ENCODE results near the gene CLN5. TPM values are rescaled to one million over a fixed set of nuclear protein-coding genes. Genes with fewer than 3 reads are reported as not detected.

Gene CLN5
- total and polyA plus RNA-seq, 10 of the 15 experiments (the other 5 are each of a cell fraction or from before 2014, with no cell fraction given), result 11.2 to 22.2 (median 13.1) TPM

GRCh38 chr13:76976490-76976889 lies 15.4 kb upstream of the CLN5 start (continued):
- TF ChIP-seq REST (IDR thresholded peaks at IDR 0.05; ENCODE audit: low read depth, low read length), result no peak
- no peak for TF ChIP-seq PKNOX1 (IDR thresholded peaks at IDR 0.05)

GRCh38 chr13:76976929-76977328 lies 15.0 kb upstream of the CLN5 start:
- no peaks in the 10 kb centered on the region for H4K20me1 ChIP-seq (ENCODE audit: control insufficient read depth, insufficient read depth)
- ATAC-seq, result no peak
- POLR2A ChIA-PET, result no interaction called here
- intact Hi-C loops (cut with micrococcal nuclease; ENCODE audit: unreplicated experiment) (no loop called here), in situ Hi-C loops (cut with MboI) (loop anchor here (10.0 kb wide), 1 partner anchor 1102 kb away; no protein-coding TSS in a partner anchor)
- CTCF ChIA-PET, result interaction anchor here (0.9 to 6.3 kb wide), 6 partner anchors 8 to 155 kb away, joined by 3 to 54 read pairs (median 4); no protein-coding TSS in a partner anchor
- no peaks in the 10 kb centered on the region for H3K4me1 ChIP-seq (ENCODE audit: control insufficient read depth, insufficient read depth, low read length)
- H3K4me3 ChIP-seq, result no peak overlapping the region
- H3K9me3 ChIP-seq (replicated peaks; ENCODE audit: control insufficient read depth, insufficient read depth, low read length), result no peaks in the 10 kb centered on the region
- DNase-seq (ENCODE audit: low read depth, low spot score), result no peak
- SMC1A ChIA-PET (ENCODE audit: uncharacterized antibody, unreplicated experiment), result interaction anchor here (0.7 to 1.7 kb wide), 5 partner anchors 18 to 1099 kb away, joined by 3 to 4 read pairs (median 3); no protein-coding TSS in a partner anchor
- peaks cover 0 to 2% of the 10 kb centered on the region in 2 experiments; a peak in 2 of 4 replicates for H3K27me3 ChIP-seq (replicated peaks in 1 of 2; ENCODE audit: control insufficient read depth in 2 of 2, insufficient read depth in 2 of 2, low read length in 1 of 2)
- RAD21 ChIA-PET (ENCODE audit: unreplicated experiment), result no interaction called here
- no peak overlapping the region for H3K4me2 ChIP-seq (ENCODE audit: control insufficient read depth, insufficient read depth)
- FAIRE-seq, result no peak
- H3K36me3 ChIP-seq (ENCODE audit: control insufficient read depth in 2 of 2, insufficient read depth in 2 of 2, low read length in 1 of 2), result no peaks in the 10 kb centered on the region
- H3K27ac ChIP-seq (ENCODE audit: control insufficient read depth, insufficient read depth), result no peak overlapping the region
- H2AFZ ChIP-seq (ENCODE audit: control insufficient read depth, low read depth, low read length), result no peak overlapping the region
- TF ChIP-seq IKZF2 (IDR thresholded peaks at IDR 0.05), result no peak
- no peak for TF ChIP-seq RBBP5 (conservative IDR thresholded peaks at IDR 0.05)
- TF ChIP-seq IRF5 (IDR thresholded peaks at IDR 0.05; ENCODE audit: borderline replicate concordance), result no peak
- no peak for TF ChIP-seq SIN3A (IDR thresholded peaks at IDR 0.05; ENCODE audit: low read depth, low read length)
- TF ChIP-seq BMI1 (IDR thresholded peaks at IDR 0.05; ENCODE audit: borderline replicate concordance), result no peak
- no peak for TF ChIP-seq MTA3 (IDR thresholded peaks at IDR 0.05; ENCODE audit: borderline replicate concordance, low read length)
- no peak for TF ChIP-seq RFX5 (IDR thresholded peaks at IDR 0.05; ENCODE audit: low read depth, low read length)
- no peak for TF ChIP-seq MTA2 (IDR thresholded peaks at IDR 0.05; ENCODE audit: low read depth)
- no peak for TF ChIP-seq HDAC6 (IDR thresholded peaks at IDR 0.05; ENCODE audit: unreplicated experiment)
- TF ChIP-seq IKZF1 (conservative IDR thresholded peaks at IDR 0.05), result no peak
- TF ChIP-seq SUZ12 (IDR thresholded peaks at IDR 0.05; ENCODE audit: unreplicated experiment), result no peak
- TF ChIP-seq TAF1 (IDR thresholded peaks at IDR 0.05; ENCODE audit: borderline replicate concordance, low read depth, low read length), result no peak
- no peak for TF ChIP-seq JUND (IDR thresholded peaks at IDR 0.05; ENCODE audit: low read depth, low read length)
- no peak for TF ChIP-seq USF1 (IDR thresholded peaks at IDR 0.05; ENCODE audit: borderline replicate concordance, extremely low read length, insufficient read depth, low read depth, low read length)
- WGBS (ENCODE audit: insufficient coverage, insufficient replicate concordance, low lambda C conversion rate, missing lambda C conversion rate), result 52% methylated on average over 5 of the region's 5 CpGs
- H3K79me2 ChIP-seq (ENCODE audit: control insufficient read depth, insufficient read depth, low read length), result no peaks in the 10 kb centered on the region
- H3K9ac ChIP-seq (ENCODE audit: control insufficient read depth, insufficient read depth, low read length), result no peak overlapping the region
- no TSS peak for BruUV-seq (replicated peaks)
